HG03097 (cell line): ENCODE results near the gene CCDC171.

Experiments used
- ATAC-seq: cut with Tn5 transposase; IDR thresholded peaks from one replicate; pipeline ENCODE4 v1.9.1; 2021; ENCODE audit not compliant: unreplicated experiment, low FRiP score

CCDC171 gene

GRCh38 chr9:15975101-15975778 lies 422.4 kb downstream of the CCDC171 start:
- no peak for ATAC-seq

DNA sequence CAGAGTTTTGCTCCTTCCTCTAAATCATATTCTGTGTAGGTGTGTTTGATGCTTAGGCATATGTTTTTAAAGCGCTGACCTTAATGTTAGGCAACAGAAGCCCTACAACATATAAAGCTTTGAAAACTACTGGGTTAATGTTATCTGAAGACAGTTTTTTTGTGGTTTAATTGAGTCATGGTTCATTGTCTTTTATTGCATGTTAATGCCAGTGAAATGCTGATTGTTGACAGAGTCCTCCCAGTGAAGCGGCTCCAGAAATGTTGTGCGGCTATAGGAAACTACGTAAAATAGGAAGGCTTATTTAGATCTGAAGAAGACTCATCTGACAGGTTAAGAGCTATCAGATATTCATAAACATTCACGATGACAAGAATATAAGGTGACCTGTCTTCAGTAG lies 424.6 kb downstream of the CCDC171 start:
- no peak for ATAC-seq

DNA sequence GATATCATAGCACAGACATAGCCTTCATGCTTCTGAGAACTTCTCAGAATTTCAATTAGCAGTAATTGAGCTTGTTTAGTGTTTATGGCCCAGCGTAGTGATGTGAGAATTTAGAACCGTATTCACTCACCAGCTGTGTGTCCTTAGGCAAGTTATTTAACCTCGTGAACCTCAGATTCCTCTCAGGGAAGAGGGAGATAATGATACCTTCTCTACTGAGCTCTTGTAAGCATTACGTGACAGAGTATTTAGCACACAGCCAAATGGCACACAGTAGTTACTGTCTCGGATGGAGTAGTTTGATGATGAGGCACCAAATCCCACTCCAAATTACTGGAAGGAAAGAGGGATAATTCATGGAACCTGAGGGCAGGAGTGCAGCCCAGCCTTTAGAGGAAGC lies 429.3 kb downstream of the CCDC171 start:
- no peak for ATAC-seq

DNA sequence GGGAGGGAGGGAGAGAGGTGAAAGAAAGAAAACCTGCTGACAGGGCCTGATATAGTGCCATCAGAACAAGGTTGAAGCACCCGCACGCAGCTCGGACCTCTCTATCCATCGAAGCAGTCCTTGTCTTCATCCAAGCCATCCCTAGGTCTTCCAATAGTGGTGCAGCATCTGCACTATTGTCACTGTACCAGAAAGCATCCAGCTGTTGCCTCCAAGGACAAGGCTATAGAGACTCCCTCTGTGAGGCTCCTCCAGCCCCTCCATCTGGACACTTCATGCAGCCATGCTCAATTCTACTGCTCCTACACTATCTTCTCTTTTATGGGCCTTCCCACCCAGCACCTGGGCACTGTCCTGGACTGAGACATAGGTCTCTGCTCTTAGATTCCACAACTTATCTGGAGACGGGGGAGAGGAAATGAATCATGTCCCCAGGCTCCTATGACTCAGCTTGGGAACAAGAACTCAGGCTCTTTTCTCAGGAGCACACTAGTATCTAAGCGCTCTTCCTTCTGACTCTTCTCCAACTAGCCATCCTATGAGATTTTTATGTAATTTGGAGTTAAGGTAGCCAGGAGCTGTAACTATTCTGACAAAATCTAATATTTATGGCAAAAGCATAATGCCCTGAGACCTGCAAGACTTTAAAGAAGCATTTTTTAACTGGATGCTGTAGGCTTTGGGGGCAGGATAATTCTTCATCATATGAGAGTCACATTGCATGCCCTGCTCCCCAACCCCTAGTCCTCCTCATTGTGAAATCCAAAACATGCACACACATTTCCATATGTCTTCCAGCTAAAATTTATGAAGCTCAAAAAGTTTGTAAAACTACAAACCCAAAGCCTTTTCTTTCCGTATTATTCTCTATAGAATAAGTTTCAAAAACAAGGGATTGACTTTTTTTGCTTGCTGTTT lies 446.8 kb downstream of the CCDC171 start:
- no peak for ATAC-seq

DNA sequence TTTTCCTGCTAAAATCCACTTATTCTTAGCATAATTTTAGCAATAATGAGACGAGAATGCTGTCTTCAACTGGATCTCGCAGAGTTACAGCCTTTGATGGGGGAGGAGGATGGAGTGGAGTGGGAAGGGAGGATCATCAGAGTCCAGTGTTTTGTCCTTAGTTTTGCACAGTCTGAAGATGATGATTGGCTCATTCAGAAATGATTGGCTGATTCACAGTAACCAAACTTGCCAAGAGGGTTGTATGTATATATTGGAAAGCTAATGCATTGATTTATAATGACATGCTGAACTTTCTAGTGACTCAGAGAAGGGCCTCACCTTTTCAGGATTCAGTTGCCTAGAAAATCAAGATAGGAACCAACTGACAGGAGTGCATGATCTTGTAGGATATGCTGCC lies 448.0 kb downstream of the CCDC171 start:
- no peak for ATAC-seq

DNA sequence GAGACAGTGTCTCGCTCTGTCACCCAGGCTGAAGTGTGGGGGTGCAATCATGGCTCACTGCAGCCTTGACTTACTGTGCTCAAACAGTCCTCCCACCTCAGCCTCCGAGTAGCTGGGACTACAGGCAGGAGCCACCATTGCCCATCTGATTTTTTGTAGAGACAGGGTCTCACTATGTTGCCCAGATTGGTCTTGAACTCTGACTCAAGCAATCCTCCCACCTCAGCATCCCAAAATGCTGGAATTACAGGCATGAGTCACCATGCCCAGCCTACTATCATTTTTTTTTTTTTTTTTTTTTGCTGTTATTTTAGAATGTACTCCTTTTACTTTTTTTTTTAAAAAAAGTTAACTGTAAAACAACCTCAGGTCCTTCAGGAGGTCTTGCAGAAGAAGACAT lies 449.0 kb downstream of the CCDC171 start:
- ATAC-seq, result no peak

GRCh38 chr9:16002816-16003215 lies 450.0 kb downstream of the CCDC171 start:
- no peak for ATAC-seq

DNA sequence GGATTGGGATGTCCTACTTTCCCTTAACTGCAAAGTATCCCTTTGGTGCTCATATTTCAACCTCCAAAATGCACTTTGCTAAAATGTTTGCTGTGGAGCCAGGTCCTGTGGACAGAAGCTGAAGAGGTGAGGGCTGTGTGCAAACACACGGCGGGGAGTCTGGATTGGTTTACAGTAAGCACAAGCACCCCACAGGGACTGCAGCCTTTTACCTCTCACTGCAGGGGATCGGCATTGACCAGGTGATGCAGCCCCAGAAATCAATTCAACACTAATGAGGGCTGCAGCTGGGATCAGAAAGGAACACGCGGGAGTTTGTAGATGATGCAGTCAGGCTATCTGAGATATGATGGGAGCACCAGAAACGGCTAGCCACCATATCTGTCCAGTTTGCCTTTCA lies 450.9 kb downstream of the CCDC171 start:
- ATAC-seq, result no peak

DNA sequence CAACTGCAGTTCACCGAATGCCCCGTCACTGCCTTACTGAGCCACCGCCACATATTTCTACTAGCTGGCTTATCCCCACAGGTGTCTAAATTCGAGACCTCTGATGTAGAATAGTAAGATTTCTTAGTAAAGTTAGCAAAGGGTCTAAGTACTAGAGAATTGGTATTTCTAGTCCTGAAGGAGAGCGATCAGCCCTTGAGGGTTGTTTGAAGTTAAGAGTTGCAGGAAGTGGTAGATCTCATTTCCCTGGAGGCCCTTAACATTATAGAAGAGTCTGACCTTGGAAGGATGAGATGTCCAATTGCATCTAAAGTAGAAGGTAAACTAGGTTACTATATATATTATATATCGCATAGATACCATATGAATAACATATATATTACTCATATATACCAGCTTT lies 451.8 kb downstream of the CCDC171 start:
- no peak for ATAC-seq

- no peak for ATAC-seq
These were observed 457.4 kb downstream of the CCDC171 start for GRCh38 chr9:16010221-16010620.

DNA sequence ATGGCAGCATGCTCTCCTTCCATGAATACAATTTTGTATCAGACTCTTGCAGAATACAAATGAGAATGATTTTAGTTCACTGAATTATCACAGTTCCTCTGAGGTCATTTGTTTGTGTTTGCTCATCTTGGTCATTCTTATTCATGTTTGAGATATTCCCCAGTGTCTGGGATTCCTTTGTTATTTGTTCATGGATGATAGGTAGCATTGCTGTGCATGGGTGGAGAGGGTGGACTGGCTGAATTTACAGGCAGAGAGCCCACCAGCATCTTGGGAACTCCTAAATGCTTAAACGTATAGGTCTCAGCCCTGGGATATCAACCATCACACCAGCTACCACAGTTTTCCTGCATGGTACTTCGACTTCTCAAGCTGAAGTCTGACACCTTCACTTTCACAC lies 459.8 kb downstream of the CCDC171 start:
- ATAC-seq, result no peak

DNA sequence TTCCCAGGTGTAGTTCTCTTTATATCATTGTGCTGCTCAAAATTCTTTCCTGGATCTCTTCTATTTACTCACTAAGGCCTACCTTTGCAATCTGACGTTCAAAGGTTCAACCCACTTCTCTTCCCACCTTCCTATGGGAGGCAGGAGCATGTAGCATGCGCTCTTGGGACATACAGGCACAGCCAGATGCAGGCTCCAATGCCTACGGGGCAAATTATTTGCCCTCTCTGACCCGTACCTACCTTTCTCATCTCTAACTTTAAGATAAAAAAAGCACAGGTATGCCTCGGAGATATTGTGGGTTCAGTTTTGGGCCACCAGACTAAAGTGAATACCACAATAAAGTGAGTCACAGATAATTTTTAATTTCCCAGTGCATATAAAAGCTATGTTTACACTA lies 460.5 kb downstream of the CCDC171 start:
- no peak for ATAC-seq

- no peak for ATAC-seq
These were observed 461.0 kb downstream of the CCDC171 start for GRCh38 chr9:16013826-16014225.

DNA sequence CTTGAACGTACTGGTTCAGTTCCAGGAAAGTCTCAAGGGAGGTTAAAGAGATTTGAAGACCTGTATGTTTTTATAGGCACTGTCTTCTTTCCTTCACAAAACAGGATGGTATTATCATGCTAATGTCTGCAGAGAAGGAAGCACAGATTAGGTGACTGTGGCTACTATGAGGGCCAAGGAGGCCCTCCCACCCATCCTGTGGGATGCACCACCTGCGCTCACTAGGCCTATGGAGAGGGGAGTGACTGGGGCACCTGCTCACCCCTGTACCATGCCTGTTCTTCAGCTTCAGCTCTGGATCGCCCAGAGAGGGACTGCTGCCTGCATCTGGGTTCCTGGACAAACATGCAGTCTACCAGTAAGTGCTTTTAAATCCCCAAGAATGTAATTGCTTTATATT lies 469.4 kb downstream of the CCDC171 start:
- no peak for ATAC-seq

GRCh38 chr9:16023446-16023845 lies 470.6 kb downstream of the CCDC171 start:
- no peak for ATAC-seq
